ENCODE results near the gene PLOD1. TPM values are rescaled to one million over a fixed set of nuclear protein-coding genes. Genes with fewer than 3 reads are reported as not detected.

The PLOD1 gene
- total RNA-seq, 1 experiment from 2014 or later: 64.1 TPM

DNA sequence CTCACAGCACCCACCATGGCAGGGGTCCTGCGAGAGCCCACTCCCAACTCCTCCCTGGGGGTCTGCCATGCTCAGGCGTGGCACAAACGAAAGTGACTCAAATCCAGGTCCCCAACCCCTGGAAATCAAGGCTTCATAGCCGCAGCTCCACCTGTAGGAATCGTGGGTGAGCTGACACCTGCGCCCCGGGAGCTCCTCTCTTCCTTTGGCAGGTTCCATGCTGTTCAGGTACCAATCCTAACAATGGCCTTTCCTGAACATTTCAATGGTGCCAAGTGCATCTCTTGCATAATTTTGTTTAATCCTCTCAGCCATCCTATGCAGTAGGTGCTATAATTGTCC, 46.9 kb upstream of the PLOD1 start:
- ChIA-PET POLR2A (ENCODE audit: unreplicated experiment) (no interaction called here), CTCF (interaction anchor here (0.6 kb wide), 1 partner anchor 24 kb away, joined by 4 read pairs; no protein-coding TSS in a partner anchor)
- no peaks in the 10 kb centered on the region for H3F3A ChIP-seq (ENCODE audit: insufficient read depth, low read depth)
- H2AFZ ChIP-seq: no peak overlapping the region
- intact Hi-C loops (cut with micrococcal nuclease; ENCODE audit: unreplicated experiment): no loop called here
- H3K4me3 ChIP-seq: no peak overlapping the region
- H3K27me3 ChIP-seq (ENCODE audit: insufficient read depth, low read depth): 0 out of 2 replicates have a peak, but pooled peaks cover 3% of the 10 kb centered on the region
- BruUV-seq (replicated peaks): no TSS peak
- H4K20me1 ChIP-seq (ENCODE audit: insufficient read depth): no peaks in the 10 kb centered on the region
- no peaks in the 10 kb centered on the region for H3K79me2 ChIP-seq (ENCODE audit: low read depth)
- H3K4me2 ChIP-seq: no peak overlapping the region
- no peak overlapping the region for H3K27ac ChIP-seq
- no peak for DNase-seq
- no peaks in the 10 kb centered on the region for H3K4me1 ChIP-seq (replicated peaks; ENCODE audit: insufficient read depth)
- no peaks in the 10 kb centered on the region for H3K36me3 ChIP-seq (ENCODE audit: low read depth)
- TF ChIP-seq EZH2 (IDR thresholded peaks at IDR 0.05; ENCODE audit: low read depth) (no peak), CTCF (conservative IDR thresholded peaks at IDR 0.05) (no peak)
- H3K9me3 ChIP-seq (ENCODE audit: insufficient read depth, low read depth): no peaks in the 10 kb centered on the region
- H3K9me2 ChIP-seq (ENCODE audit: insufficient read depth): no peaks in the 10 kb centered on the region

DNA sequence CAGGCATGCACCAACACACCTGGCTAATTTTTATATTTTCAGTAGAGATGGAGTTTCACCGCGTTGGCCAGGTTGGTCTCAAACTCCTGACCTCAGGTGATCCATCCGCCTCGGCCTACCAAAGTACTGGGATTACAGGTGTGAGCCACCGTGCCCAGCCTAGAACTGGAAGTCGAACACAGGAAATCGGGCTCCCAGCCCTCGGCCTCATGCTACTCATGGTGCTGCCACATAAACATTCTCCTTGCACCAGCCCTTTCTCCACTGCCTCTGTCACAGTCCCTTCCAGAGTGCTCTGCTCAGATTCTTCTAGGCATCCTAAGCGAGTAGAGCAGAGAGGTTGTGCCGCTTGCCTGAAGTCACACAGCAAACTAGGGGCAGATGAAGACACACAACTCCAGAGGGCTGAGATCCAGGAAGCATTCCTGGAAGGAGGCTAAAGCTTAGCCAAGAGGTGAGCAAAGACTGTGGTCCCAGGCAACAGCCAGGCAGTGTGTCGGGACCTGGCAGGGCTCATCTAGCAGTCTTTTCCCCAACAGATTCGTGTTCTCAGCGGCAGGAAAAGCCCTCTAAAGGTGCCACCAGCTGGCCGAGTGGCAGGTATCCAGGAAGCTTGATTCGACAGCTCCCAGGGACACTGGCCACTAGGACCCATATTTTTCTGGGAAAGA, 46.2 kb upstream of the PLOD1 start:
- BruUV-seq (replicated peaks): no TSS peak
- no peak overlapping the region for H3K27ac ChIP-seq
- H3K36me3 ChIP-seq (ENCODE audit: low read depth): no peaks in the 10 kb centered on the region
- no peak for DNase-seq
- no peak overlapping the region for H3K4me2 ChIP-seq
- no peaks in the 10 kb centered on the region for H3K9me2 ChIP-seq (ENCODE audit: insufficient read depth)
- intact Hi-C loops (cut with micrococcal nuclease; ENCODE audit: unreplicated experiment): no loop called here
- no peaks in the 10 kb centered on the region for H3K4me1 ChIP-seq (replicated peaks; ENCODE audit: insufficient read depth)
- no peaks in the 10 kb centered on the region for H3K9me3 ChIP-seq (ENCODE audit: insufficient read depth, low read depth)
- H3K27me3 ChIP-seq (ENCODE audit: insufficient read depth, low read depth): 0 out of 2 replicates have a peak, but pooled peaks cover 3% of the 10 kb centered on the region
- TF ChIP-seq EZH2 (IDR thresholded peaks at IDR 0.05; ENCODE audit: low read depth): no peak
- no peak overlapping the region for H3K4me3 ChIP-seq
- no peaks in the 10 kb centered on the region for H3K79me2 ChIP-seq (ENCODE audit: low read depth)
- no peaks in the 10 kb centered on the region for H3F3A ChIP-seq (ENCODE audit: insufficient read depth, low read depth)
- ChIA-PET CTCF (no interaction called here), POLR2A (ENCODE audit: unreplicated experiment) (no interaction called here)
- H4K20me1 ChIP-seq (ENCODE audit: insufficient read depth): no peaks in the 10 kb centered on the region
- H2AFZ ChIP-seq: no peak overlapping the region

DNA sequence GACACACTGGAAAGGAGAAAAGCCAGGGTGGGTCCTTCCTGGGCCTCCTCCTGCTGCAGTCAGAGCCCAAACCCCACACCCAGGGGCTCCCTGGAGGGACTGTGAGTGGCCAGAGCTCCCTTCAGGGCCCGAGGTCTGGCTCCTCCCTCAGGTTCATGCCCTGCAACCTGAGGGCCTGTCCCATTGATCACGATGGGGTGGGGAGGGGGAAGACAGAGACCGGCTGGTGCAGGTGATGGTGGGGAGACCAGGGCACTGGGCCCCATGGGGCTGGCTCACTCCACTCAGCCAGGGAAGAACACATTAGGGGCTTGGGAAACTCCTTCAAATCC, 45.7 kb upstream of the PLOD1 start:
- Histone ChIP-seq H3F3A (ENCODE audit: insufficient read depth, low read depth) (no peaks in the 10 kb centered on the region), H3K27ac (no peak overlapping the region), H3K9me2 (ENCODE audit: insufficient read depth) (no peaks in the 10 kb centered on the region), H3K36me3 (ENCODE audit: low read depth) (no peaks in the 10 kb centered on the region), H3K9me3 (ENCODE audit: insufficient read depth, low read depth) (no peaks in the 10 kb centered on the region), H3K4me3 (no peak overlapping the region), H4K20me1 (ENCODE audit: insufficient read depth) (no peaks in the 10 kb centered on the region), H3K4me2 (no peak overlapping the region), H3K27me3 (ENCODE audit: insufficient read depth, low read depth) (no peaks in the 10 kb centered on the region), H3K79me2 (ENCODE audit: low read depth) (no peaks in the 10 kb centered on the region), H2AFZ (no peak overlapping the region), H3K4me1 (replicated peaks; ENCODE audit: insufficient read depth) (no peaks in the 10 kb centered on the region)
- no peak for TF ChIP-seq CTCF (conservative IDR thresholded peaks at IDR 0.05)
- no peak for TF ChIP-seq EZH2 (IDR thresholded peaks at IDR 0.05; ENCODE audit: low read depth)
- no TSS peak for BruUV-seq (replicated peaks)
- DNase-seq: no peak
- POLR2A ChIA-PET (ENCODE audit: unreplicated experiment): no interaction called here
- intact Hi-C loops (cut with micrococcal nuclease; ENCODE audit: unreplicated experiment): no loop called here
- CTCF ChIA-PET: no interaction called here
